IPS DF 19.7 (cell line): ENCODE data around the gene SYCN.

Experiments
- DNase-seq: peaks from one replicate; pipeline ENCODE4 v3.0.0-alpha.2; 2013; ENCODE audit warnings: low read depth, low spot score

SYCN gene

GRCh38 chr19:39171479-39172465 lies 32.3 kb downstream of the SYCN start:
- no peak for DNase-seq

DNA sequence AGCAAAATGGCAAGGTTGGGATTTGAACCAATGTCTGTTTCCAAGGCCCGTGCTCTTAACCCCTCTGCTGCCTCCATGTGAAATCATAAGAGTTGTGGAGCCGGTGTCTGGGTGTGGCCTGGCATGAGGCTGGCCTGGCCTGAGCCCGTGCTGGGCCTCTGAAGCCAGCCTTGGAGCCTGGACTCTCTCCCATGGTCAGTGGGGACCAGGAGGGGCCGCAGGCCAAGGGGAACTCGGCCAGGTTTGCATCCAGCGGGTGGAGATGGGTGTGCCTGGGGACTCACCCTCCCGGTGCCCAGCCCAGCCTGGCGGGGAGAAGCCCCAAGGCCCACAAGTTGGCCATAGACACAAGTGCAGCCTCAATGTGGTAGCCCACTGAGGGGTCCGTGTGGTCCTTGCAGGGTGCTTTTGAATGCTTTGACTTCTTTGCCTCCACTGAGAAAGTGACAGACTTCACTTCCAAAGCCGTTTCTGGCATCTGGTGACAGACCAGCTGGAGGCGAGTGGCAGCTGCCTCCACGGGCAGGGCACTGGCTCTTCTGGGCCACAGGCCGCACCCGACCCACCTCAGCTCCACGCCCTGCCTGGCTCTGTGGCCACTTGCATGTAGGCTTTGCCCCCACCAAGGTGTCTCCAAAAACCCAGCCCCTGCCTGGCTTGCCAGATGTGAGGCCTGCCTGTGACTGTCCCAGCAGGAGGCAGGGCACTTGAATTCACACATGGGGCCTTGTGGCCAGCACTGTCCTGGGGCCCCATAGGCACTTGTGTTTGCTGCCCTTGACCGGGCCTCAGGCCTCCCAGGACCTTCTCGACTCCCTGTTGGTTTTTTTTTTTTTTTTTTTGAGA lies 33.5 kb downstream of the SYCN start:
- DNase-seq = no peak

- no peak for DNase-seq
These were observed 34.8 kb downstream of the SYCN start for GRCh38 chr19:39169143-39169810.

DNA sequence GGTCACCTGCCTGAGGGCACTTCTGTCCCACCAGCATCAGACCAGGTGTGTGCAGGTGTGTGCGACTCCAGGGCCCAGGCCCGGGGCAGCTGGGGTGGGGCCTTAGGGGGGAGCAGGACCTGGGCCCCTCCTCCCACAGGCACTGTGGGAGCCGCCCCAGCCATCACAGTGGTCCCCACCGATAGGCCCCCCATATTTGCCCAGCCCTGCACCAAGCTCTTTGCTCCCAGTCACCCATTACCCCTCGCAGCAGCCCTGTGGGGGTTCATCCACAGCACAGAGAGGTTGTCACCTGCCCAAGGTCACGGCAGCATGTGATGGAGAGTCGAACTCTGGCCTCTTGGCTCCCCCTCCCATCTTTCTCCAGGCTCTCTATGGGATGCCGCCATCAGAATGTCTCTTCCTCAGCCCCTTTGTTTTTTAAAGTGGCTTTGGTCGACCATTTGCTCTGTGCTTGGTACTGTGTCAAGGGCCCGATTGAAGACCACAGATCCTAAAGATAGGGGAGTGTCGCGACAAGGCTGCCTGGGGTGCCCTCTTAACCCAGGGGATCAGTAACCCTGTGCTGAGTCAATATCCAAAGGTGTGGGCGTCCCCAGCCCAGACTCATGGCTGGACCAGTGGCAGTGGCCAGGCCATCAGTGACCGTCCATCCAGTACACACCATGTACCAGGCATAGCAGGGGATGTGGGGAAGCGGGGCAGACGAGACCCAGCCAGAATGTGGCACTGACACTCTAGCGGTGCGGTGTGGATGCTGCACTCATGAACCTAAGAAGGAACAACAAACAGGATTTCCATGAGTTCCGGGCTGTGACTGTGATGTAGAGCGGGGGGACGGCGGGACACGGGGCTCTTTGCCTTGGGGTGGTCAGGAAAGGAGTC lies 35.6 kb downstream of the SYCN start:
- no peak for DNase-seq

DNA sequence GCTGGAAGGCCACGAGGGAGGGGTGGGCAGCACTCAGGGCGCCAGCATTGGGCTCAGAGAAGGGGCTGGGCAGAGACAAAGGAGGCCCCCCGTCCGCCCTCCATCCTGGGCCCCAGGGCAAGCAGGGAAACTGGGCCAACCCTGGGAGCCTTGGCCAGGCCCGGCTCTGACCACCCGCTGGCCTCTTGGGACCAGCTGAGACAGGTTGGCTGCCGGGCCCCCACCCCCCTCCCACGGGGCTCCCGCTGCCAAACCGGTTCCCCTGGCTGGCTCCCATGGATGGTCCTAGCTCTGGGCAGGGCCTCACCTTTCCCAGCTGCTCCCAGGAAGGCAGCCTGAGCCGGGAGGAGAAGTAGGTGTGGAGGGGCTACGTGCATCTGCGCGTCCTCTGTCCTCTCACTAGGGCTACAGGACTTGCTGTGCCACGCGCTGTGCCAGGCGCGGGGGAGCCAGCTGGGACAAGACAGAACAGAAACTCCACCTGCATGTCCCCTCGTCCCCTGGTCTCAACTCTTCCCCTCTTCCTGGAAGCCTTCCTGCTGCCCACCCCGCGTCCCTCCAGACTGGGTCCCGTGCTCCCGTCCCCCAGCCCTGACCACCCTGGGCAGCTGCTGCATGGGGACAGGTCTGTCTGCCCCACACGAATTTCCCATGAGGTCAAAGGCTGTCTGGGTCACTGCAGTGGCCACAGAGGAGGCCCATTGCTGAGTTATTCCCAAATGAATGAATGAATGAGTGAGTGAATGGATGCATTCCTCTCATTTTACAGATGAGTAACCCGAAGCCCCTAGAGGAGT lies 36.4 kb downstream of the SYCN start:
- DNase-seq = no peak

- DNase-seq = no peak
These were observed 37.3 kb downstream of the SYCN start for GRCh38 chr19:39166571-39167391.

DNA sequence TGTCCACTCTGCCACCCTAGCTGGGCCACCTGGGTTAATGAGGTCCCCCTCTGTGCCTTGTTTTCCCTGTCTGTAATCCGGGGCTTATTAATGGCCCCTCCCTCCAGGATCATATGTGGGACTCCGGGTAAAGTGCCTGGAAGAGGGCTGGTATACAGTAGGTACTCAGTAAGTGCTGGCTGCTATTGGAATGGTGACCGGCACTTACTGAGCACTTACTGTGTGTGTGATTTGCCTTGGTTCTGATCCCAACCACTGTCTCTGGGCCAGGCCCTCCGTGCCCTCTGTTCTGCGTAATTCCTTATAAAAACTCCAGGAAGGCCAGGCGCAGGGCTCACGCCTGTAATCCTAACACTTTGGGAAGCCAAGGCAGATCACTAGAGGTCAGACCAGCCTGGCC lies 38.2 kb downstream of the SYCN start:
- DNase-seq = no peak

GRCh38 chr19:39164289-39164688 lies 39.8 kb downstream of the SYCN start:
- no peak for DNase-seq

DNA sequence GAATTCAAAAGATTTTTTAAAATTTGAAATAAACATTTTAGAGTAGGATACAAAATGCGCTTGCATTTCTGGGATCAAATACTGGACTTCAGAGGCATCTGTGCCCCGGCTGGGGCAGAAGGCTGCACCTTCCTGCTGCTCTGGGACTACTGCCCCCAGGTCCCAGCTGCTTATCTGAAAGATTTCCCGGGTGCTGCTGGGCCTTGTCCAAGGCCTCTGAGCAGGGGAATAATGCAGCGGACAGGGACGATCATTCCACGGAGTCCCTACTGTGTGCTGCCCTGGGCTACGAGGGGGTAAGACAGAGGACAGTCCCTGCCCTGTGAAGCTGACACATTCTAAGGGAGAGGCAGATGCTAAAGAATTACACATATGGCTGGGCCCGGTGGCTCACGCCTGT lies 40.4 kb downstream of the SYCN start:
- no peak for DNase-seq

- no peak for DNase-seq
These were observed 41.5 kb downstream of the SYCN start for GRCh38 chr19:39162441-39163043.

DNA sequence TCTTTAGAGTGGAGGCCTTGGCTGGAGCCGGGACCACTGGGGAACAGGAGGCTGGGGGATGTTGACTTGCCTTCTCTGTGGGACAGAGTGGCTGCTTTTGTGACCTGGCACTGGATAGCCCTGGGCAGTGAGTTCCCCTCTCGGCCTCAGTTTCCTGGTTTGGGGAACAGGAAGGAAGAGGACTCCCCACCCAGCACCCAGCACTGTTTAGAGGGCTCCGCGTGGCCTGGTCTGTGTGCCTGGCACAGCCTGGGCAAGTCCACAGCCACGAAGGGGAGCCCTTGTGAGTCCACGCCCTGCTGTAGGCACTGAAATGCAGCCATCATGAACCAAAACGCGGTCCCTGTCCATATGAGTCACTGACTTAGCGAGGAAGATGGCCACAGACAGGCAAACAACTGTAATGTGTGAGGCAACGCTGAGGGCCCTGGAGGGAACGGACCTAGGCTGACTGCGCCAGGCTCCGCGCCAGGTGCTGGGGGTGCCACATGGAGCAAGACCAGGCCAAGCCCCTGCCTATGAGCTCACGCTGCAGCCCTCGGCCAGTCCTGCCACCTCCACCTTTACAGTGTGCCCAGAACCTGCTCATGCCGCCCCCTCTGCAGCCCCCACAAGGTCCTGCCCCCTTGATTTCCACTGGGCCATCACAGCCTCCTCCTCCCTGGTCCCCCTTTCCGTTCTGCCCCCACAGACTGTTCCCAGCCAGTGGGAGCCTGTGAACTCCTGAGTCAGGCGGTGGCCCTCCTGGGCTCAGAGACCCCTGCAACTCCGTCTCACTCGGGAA lies 43.0 kb downstream of the SYCN start:
- no peak for DNase-seq

DNA sequence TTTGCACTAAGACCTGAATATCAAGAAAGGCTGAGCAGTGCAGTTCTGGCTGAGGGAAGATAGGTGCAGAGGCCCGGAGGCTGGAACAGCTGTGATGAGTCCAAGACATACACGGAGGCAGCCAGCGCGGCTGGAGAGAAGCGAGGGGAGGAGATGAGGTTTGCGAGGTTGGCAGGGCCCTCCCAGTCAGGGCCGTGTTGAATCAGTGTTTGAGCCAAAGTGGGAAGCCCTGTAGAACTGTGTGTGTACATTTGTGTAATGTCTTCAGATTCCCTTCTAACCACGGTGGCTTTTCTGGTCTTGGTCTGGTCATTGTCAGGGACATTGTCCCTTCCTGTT lies 43.6 kb downstream of the SYCN start:
- no peak for DNase-seq

GRCh38 chr19:39158646-39159260 lies 45.3 kb downstream of the SYCN start:
- DNase-seq = no peak

- no peak for DNase-seq
These were observed 46.1 kb downstream of the SYCN start for GRCh38 chr19:39157997-39158389.

GRCh38 chr19:39157275-39157996 lies 46.6 kb downstream of the SYCN start:
- no peak for DNase-seq

GRCh38 chr19:39156326-39157230 lies 47.5 kb downstream of the SYCN start:
- DNase-seq = no peak
